Loucy (cell line): ENCODE data around the gene TACR2.

Experiments used
- H2AFZ ChIP-seq: fragments of 200-600 bp; sonication (generic); 2 replicates; pipeline ENCODE4 v1.6.0; 2016; ENCODE audit warnings: antibody characterized with exemption, mild to moderate bottlenecking, low read length, moderate library complexity
- H3F3A ChIP-seq: fragments of 200-600 bp; 2 replicates; pipeline ENCODE4 v1.6.0; 2016; ENCODE audit warnings: antibody characterized with exemption, low read depth, mild to moderate bottlenecking
- H3K27me3 ChIP-seq: fragments of 200-600 bp; sonication (generic); 2 replicates; pipeline ENCODE4 v1.6.1; 2014; ENCODE audit warnings: low read length, mild to moderate bottlenecking; ENCODE audit not compliant: insufficient read depth, poor library complexity, severe bottlenecking
- H3K36me3 ChIP-seq: fragments of 200-600 bp; sonication (generic); 2 replicates; pipeline ENCODE4 v1.6.1; 2016; ENCODE audit warnings: low read length; ENCODE audit not compliant: insufficient read depth
- H3K4me1 ChIP-seq: fragments of 200-600 bp; sonication (generic); 2 replicates; pipeline ENCODE4 v1.5.1; 2014; ENCODE audit warnings: low read length, mild to moderate bottlenecking; ENCODE audit not compliant: insufficient read depth, poor library complexity, severe bottlenecking
- H3K4me2 ChIP-seq: fragments of 200-600 bp; sonication (generic); 2 replicates; pipeline ENCODE4 v1.6.0; 2014; ENCODE audit warnings: antibody characterized with exemption, low read length, low read depth, mild to moderate bottlenecking; ENCODE audit not compliant: poor library complexity, severe bottlenecking
- H3K4me3 ChIP-seq: fragments of 200-600 bp; sonication (generic); 2 replicates; pipeline ENCODE4 v1.5.1; 2014; ENCODE audit warnings: low read length, mild to moderate bottlenecking, mixed read lengths; ENCODE audit not compliant: poor library complexity, severe bottlenecking
- H3K79me2 ChIP-seq: fragments of 200-600 bp; sonication (generic); 2 replicates; pipeline ENCODE4 v1.6.1; 2014; ENCODE audit warnings: low read length; ENCODE audit not compliant: insufficient read depth
- H3K9ac ChIP-seq: fragments of 200-600 bp; sonication (generic); 2 replicates; pipeline ENCODE4 v1.6.0; 2014; ENCODE audit warnings: mild to moderate bottlenecking, low read depth, low read length, moderate library complexity; ENCODE audit not compliant: poor library complexity, severe bottlenecking
- H3K9me2 ChIP-seq: fragments of 200-600 bp; sonication (generic); replicated peaks from 2 replicates; pipeline ENCODE4 v1.6.1; 2016; ENCODE audit warnings: low read depth, low read length, mixed read lengths
- H3K9me3 ChIP-seq: fragments of 200-600 bp; sonication (generic); 2 replicates; pipeline ENCODE4 v1.6.1; 2014; ENCODE audit warnings: mild to moderate bottlenecking, antibody characterized with exemption, low read length, low read depth; ENCODE audit not compliant: insufficient read depth
- H4K20me1 ChIP-seq: fragments of 200-600 bp; sonication (generic); 2 replicates; pipeline ENCODE4 v1.6.0; 2014; ENCODE audit warnings: antibody characterized with exemption, low read length, mild to moderate bottlenecking; ENCODE audit not compliant: insufficient read depth, poor library complexity, severe bottlenecking
- EZH2phosphoT487 ChIP-seq: fragments of 200-600 bp; IDR thresholded peaks from 2 replicates; pipeline ENCODE4 v1.6.1; 2018; ENCODE audit warnings: antibody characterized with exemption, mild to moderate bottlenecking, moderate library complexity, borderline replicate concordance
- TF ChIP-seq, protein P1 (sequence below): fragments of 200-600 bp; sonication (generic); conservative IDR thresholded peaks from 2 replicates; pipeline ENCODE4 v1.5.1; 2014; ENCODE audit warnings: mild to moderate bottlenecking, antibody characterized with exemption, low read length

Gene TACR2

DNA sequence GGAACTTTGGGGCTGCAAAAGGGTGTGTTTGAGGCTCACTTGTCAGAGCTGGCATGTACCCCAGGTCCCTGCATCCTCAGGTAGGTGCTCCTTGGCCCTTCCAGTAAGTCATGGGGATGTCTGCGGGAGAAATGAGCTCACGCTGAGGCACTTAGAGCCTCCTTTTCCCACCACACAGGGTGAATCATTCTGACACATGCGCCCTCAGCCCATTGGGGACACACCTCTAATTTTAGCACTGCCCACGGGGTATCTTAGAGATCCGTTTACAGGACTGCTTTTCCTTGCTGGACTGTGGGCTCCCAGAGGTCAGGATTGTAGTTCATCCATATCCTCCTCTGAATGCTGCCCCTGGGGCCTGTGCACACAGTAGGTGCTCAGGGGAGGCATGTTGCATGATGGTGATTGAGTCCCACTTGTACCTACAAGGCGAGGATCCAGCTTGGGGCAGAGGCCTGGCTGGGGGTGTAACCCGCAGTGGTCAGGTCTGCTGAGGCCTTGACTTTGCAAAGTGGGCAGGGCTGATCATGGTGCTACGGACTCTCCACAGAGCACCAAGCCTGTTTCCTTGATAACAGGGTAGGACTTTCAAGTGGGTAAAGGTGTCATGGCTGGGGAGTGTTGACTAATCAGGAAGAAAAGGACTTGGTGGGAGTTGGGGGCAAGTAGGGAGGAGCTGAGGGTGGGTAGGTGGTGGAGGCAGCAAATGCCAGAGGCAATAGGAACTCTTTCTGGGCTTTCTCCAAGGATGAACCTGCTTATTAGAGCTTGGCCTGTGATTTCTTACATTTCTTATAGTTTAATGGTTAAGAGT, 40.4 kb upstream of the TACR2 start:
- H3K9me3 ChIP-seq, result no peaks in the 10 kb centered on the region
- no peaks in the 10 kb centered on the region for H4K20me1 ChIP-seq
- H3K4me2 ChIP-seq, result no peak overlapping the region
- no peak overlapping the region for H3K4me3 ChIP-seq
- H3K9me2 ChIP-seq, result no peaks in the 10 kb centered on the region
- TF ChIP-seq, protein P1, sequence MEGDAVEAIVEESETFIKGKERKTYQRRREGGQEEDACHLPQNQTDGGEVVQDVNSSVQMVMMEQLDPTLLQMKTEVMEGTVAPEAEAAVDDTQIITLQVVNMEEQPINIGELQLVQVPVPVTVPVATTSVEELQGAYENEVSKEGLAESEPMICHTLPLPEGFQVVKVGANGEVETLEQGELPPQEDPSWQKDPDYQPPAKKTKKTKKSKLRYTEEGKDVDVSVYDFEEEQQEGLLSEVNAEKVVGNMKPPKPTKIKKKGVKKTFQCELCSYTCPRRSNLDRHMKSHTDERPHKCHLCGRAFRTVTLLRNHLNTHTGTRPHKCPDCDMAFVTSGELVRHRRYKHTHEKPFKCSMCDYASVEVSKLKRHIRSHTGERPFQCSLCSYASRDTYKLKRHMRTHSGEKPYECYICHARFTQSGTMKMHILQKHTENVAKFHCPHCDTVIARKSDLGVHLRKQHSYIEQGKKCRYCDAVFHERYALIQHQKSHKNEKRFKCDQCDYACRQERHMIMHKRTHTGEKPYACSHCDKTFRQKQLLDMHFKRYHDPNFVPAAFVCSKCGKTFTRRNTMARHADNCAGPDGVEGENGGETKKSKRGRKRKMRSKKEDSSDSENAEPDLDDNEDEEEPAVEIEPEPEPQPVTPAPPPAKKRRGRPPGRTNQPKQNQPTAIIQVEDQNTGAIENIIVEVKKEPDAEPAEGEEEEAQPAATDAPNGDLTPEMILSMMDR, result no peak
- TF ChIP-seq EZH2phosphoT487, result no peak
- peaks cover 6% of the 10 kb centered on the region for H3K4me1 ChIP-seq
- no peaks in the 10 kb centered on the region for H3K79me2 ChIP-seq
- H3F3A ChIP-seq, result no peaks in the 10 kb centered on the region
- no peaks in the 10 kb centered on the region for H3K27me3 ChIP-seq
- no peaks in the 10 kb centered on the region for H3K36me3 ChIP-seq
- no peak overlapping the region for H2AFZ ChIP-seq
- no peak overlapping the region for H3K9ac ChIP-seq

DNA sequence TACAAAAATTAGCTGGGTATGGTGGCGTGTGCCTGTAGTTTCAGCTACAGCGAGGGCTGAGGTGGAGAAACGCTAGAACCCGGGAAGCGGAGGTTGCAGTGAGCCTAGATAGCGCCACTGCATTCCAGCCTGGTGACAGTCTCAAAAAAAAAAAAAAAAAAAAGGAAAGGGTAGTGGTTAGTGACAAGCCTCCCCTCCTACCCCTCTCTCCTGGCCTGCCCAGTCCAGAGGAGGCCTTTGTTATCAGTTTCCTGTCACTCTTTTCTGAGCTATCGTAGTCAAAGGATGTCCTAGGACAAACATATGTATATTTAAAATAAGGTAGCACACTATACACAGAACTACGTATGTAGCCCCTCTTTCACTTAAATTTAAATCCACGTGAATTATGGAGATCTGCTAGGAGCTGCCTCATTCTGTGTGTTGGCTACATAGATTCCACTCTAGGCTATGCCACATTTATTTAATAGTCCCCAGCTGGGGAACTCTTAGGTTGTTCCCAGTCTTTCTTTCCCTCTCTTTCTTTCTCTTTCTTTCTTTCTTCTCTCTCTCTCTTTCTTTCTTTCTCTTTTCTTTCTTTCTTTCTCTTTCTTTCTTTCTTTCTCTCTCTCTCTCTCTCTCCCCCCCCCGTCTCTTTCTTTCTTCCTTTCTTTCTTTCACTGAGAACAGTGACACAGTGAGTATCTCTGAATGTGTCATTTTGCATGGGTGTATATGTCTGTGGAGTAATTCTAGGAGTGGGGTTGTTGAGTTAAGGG, 38.5 kb upstream of the TACR2 start:
- H3K4me1 ChIP-seq, result no peaks in the 10 kb centered on the region
- no peaks in the 10 kb centered on the region for H3K9me3 ChIP-seq
- TF ChIP-seq, protein P1, result no peak
- no peak for TF ChIP-seq EZH2phosphoT487
- no peaks in the 10 kb centered on the region for H3K36me3 ChIP-seq
- no peaks in the 10 kb centered on the region for H4K20me1 ChIP-seq
- H3K9ac ChIP-seq, result no peak overlapping the region
- H3K4me2 ChIP-seq, result no peak overlapping the region
- no peak overlapping the region for H2AFZ ChIP-seq
- no peaks in the 10 kb centered on the region for H3K79me2 ChIP-seq
- no peak overlapping the region for H3K4me3 ChIP-seq
- H3F3A ChIP-seq, result no peaks in the 10 kb centered on the region
- no peaks in the 10 kb centered on the region for H3K9me2 ChIP-seq
- no peaks in the 10 kb centered on the region for H3K27me3 ChIP-seq

DNA sequence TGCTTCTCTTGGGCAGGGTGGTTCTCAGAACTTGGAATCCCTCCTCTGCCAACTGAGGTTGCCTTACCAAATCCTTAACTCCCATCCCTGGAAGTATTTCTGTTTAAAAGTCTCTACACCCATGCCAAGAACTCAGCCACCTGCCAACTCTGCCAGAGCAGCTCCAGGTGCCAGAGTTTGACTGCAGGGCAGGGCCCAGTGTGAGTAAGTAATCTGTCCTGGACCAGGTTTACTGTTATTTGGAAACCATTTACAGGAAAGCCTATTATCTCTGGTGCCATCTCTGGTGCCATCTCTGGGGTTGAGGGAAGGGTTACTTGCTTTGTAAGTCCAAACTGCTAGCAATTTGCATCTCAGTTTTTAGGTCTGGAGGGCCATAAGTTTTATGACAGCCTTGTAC, 37.1 kb upstream of the TACR2 start:
- Histone ChIP-seq H3K4me3 (no peak overlapping the region), H3K4me1 (no peaks in the 10 kb centered on the region), H3K36me3 (no peaks in the 10 kb centered on the region), H3K79me2 (no peaks in the 10 kb centered on the region), H3K27me3 (no peaks in the 10 kb centered on the region), H3K9me3 (no peaks in the 10 kb centered on the region), H3K4me2 (no peak overlapping the region), H4K20me1 (no peaks in the 10 kb centered on the region), H2AFZ (no peak overlapping the region), H3K9ac (no peak overlapping the region), H3F3A (no peaks in the 10 kb centered on the region), H3K9me2 (no peaks in the 10 kb centered on the region)
- TF ChIP-seq, protein P1, result no peak
- no peak for TF ChIP-seq EZH2phosphoT487
